Adrenal gland (tissue), 5 donors: ENCODE results near the gene S100A1.

Source experiments
- POLR2A ChIP-seq, 2 donors: fragments of 450-650 bp; IDR thresholded peaks; one replicate each; pipeline ENCODE4 v1.6.1; 2017; ENCODE audit warnings: antibody characterized with exemption in 2 of 2, mild to moderate bottlenecking in 2 of 2, moderate library complexity in 1 of 2
- TF ChIP-seq, protein P1 (sequence below), 6 experiments: fragments of 450-650 bp in 4 of 6; fragments of 200-600 bp in 2 of 6; sonication (generic) in 1 of 6; IDR thresholded peaks; 1 replicate in 5 of 6; 2 replicates in 1 of 6; pipeline versions ENCODE4 v1.5.1 to v1.8.0; 2016 to 2021; ENCODE audit warnings: antibody characterized with exemption in 6 of 6, mild to moderate bottlenecking in 2 of 6, moderate library complexity in 1 of 6
- donor health status: DM: no; HTN: no; CAD: no.

- TF ChIP-seq, protein P1, sequence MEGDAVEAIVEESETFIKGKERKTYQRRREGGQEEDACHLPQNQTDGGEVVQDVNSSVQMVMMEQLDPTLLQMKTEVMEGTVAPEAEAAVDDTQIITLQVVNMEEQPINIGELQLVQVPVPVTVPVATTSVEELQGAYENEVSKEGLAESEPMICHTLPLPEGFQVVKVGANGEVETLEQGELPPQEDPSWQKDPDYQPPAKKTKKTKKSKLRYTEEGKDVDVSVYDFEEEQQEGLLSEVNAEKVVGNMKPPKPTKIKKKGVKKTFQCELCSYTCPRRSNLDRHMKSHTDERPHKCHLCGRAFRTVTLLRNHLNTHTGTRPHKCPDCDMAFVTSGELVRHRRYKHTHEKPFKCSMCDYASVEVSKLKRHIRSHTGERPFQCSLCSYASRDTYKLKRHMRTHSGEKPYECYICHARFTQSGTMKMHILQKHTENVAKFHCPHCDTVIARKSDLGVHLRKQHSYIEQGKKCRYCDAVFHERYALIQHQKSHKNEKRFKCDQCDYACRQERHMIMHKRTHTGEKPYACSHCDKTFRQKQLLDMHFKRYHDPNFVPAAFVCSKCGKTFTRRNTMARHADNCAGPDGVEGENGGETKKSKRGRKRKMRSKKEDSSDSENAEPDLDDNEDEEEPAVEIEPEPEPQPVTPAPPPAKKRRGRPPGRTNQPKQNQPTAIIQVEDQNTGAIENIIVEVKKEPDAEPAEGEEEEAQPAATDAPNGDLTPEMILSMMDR (IDR thresholded peaks at IDR 0.05): no peak
- no peak for TF ChIP-seq POLR2A (IDR thresholded peaks at IDR 0.05)
These were observed 21.1 kb downstream of the S100A1 start for GRCh38 chr1:153649137-153649862.
